Erythroblast (primary cell): ENCODE measurements around the gene ATRIP.

Experiments used
- GATA1 ChIP-seq: IDR thresholded peaks from 2 replicates; pipeline ENCODE4 v1.6.1; 2011; ENCODE audit warnings: low read depth, mild to moderate bottlenecking, control low read depth, low read length, moderate library complexity
- POLR2A ChIP-seq: IDR thresholded peaks from 2 replicates; pipeline ENCODE4 v1.6.1; 2011; ENCODE audit warnings: mild to moderate bottlenecking, low read length

DNA sequence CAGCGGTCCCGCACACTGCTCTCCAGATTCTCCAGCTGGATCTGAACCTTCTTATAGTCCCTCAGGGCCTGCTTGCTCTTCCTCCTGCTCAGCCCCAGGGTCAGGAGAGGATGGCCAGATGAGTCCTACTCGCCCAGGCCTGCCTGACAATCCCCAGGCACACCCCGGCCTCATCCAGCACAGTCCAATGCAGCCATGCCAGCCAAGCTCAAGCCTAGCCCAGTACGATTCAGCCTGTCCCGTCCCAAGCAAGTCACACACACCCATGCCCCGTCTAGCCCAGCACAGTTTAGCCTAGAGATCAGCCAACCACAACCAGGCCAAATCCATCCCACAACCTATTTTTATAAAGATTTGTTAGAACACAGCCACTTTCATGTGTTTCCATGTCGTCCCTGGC is 33.5 kb upstream of the ATRIP start:
- TF ChIP-seq POLR2A (no peak), GATA1 (no peak)
